Activated CD8-positive, alpha-beta memory T cell treated with anti-CD3 and anti-CD28 coated beads, Interleukin-2, amount 50 U/mL, for 1 hour (primary cell): ENCODE measurements around the gene ODAD4.
A peak's percentile ranks its signal among the peaks of the same experiment; 100 is the strongest.

ENCODE experiments used
- DNase-seq: peaks from one replicate; pipeline ENCODE4 v3.0.0-alpha.2; 2020; ENCODE audit errors: extremely low read depth

Gene ODAD4

GRCh38 chr17:41942626-41943373 lies 12.4 kb downstream of the ODAD4 start:
- no peak for DNase-seq

DNA sequence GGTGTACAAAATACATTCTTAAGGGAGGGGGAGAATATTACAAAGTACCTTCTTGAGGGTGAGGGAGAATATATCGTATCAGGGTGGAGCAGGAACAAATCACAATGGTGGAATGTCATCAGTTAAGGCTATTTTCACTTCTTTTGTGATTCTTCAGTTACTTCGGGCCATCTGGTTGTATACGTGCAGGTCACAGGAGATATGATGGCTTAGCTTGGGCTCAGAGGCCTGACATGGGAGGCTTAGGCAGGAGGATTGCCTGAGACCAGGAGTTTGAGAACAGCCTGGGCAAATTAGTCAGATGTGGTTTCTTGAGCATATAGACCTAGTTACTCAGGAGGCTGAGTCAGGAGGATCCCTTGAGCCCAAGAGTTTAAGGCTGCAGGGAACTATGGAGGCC lies 13.1 kb downstream of the ODAD4 start:
- DNase-seq, result no peak

DNA sequence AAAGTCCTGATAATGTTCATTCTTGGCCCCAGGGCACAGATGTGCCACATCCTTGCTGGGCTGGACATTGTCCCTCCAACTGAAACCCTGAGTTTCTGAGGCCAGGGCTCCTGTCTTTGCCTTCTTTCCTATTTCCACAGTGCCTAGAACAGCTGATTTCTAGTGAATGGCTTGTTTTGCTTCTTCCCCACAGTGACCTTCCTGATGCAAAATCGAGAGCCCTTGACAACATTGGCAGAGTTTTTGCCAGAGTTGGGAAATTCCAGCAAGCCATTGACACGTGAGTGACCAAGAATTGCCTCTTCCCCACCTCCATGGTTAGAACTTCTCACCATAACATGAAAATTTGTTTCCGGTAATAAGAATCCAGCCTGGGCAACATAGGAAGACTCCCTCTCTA lies 14.5 kb downstream of the ODAD4 start:
- no peak for DNase-seq

DNA sequence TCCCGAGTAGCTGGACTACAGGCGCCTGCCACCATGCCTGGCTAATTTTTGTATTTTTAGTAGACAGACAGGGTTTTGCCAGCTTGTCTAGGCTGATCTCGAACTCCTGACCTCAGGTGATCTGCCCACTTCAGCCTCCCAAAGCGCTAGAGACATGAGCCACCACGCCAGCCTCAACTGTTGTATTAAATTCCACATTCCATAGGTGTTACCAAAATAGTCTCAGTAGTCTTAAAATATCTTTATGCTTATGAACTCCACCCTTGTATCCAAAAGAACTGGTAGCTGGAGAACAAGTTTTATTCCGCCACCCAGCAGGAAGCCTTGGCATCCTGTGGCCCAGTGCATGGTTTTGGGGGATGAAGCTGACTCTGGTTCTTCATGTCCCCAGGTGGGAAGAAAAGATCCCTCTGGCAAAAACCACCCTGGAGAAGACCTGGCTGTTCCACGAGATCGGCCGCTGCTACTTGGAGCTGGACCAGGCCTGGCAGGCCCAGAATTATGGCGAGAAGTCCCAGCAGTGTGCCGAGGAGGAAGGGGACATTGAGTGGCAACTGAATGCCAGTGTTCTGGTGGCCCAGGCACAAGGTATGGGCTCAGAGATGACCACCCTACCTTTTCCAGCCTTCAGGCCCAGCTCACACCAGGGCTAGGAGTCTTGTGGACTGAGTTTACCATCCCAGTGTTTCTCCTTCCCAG lies 18.5 kb downstream of the ODAD4 start:
- no peak for DNase-seq

- DNase-seq, result no peak
Observed at GRCh38 chr17:41956522-41956921, 26.1 kb downstream of the ODAD4 start.

- no peak for DNase-seq
Observed at GRCh38 chr17:41957031-41957868, 26.8 kb downstream of the ODAD4 start.

DNA sequence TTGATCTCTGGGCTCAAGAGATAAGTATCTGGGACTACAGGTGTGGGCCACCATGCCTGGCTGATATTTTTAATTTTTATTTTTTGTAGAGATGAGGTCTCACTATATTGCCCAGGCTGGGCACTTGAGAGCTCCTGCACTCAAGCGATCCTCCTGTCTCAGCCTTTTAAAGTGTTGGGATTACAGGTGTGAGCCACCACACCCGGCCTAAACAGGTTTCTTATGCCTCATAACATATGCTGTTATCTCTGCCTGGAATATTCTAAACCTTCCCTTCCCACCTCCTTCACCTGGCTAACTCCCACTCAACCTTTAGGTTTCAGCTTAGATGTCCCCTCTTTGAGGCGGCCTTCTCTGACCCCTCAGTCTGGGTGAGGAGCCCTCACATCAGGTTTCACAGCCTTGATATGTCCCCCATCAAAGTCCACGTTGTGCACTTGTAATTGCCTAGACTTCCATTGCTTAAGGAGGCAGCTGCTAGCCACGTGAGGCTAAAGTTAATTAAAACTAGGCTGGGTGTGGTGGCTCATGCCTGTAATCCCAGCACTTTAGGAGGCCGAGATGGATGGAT lies 27.5 kb downstream of the ODAD4 start:
- DNase-seq, result no peak

- DNase-seq, result no peak
Observed at GRCh38 chr17:41959030-41959335, 28.6 kb downstream of the ODAD4 start.

GRCh38 chr17:41959336-41960095 lies 29.1 kb downstream of the ODAD4 start:
- DNase-seq, result no peak

- no peak for DNase-seq
Observed at GRCh38 chr17:41962111-41962510, 31.7 kb downstream of the ODAD4 start.

DNA sequence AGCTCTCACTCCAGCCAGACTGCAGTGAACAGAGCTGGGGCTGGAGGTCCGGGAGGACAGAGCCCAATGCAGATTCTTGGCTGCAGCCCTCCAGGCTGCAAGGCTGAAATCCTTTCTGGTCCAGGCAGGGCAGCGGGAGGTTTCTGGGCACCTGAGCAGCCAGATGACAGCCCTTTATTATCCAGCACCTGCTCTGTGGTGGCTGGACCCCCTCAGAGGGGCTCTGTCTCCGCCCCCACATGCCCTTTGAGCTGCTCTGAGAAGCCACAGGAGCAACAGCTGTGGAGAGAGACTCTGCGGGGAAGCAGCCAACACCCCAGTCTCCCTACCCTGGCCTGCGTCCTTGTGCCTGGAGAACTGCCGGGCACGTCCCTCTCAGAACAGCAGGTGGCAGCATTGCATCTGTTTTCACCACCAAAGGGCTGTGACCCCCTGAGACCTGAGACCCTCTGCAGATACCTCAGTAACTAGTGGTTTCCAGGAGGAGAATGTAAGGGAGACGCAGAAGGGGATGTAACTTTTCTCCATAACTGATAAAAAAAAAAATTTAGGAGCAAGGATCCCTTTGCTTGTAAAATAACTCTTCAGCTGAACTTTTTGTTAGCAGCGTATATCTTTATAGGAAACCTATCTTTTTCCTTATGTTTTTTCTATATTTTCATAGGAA lies 32.5 kb downstream of the ODAD4 start:
- DNase-seq, result peak; percentile 29

DNA sequence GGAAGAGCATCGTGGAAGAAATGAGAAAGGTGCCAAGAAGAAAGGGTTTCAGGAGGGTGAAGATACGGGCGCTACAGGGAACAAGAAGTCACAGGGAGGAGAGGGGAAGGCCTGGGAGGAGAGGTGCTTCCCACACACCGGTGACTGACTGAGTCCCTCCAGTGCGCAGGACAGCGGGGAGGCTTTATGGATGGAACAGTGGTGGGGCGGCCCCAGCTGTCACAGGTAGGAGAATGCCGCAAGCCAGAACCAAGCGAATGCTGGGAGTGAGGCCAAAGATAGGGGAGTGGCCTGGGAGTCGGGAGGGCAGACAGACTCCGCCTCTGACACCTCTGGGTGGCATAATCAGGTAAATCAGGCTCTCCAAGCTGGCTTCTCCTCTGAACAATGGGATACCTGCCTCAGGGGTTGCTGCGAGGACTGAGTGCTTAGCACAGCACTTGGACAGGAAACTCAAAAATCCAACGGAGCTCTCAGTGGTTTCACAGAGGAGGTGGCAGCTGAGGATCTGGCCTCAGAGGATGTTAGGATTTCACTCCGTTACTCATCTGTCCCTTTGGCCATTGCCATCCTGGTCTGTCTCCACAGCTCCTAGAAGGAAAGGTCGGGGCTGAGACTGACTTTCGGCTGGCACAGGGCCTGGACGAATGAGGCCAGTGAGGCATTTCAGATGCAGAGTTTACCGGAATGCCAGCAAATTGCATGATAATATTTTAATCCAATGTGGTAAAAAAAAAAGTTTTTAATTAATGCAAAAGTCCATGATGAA lies 35.5 kb downstream of the ODAD4 start:
- DNase-seq, result peak; percentile 23

- DNase-seq, result peak; percentile 60
Observed at GRCh38 chr17:41966463-41967140, 36.2 kb downstream of the ODAD4 start, which contains the start of gene CNP. Gene CNP, plus strand, starts transcription at chr17:41966795. Its CDS starts 90 bp downstream, at chr17:41966885.

DNA sequence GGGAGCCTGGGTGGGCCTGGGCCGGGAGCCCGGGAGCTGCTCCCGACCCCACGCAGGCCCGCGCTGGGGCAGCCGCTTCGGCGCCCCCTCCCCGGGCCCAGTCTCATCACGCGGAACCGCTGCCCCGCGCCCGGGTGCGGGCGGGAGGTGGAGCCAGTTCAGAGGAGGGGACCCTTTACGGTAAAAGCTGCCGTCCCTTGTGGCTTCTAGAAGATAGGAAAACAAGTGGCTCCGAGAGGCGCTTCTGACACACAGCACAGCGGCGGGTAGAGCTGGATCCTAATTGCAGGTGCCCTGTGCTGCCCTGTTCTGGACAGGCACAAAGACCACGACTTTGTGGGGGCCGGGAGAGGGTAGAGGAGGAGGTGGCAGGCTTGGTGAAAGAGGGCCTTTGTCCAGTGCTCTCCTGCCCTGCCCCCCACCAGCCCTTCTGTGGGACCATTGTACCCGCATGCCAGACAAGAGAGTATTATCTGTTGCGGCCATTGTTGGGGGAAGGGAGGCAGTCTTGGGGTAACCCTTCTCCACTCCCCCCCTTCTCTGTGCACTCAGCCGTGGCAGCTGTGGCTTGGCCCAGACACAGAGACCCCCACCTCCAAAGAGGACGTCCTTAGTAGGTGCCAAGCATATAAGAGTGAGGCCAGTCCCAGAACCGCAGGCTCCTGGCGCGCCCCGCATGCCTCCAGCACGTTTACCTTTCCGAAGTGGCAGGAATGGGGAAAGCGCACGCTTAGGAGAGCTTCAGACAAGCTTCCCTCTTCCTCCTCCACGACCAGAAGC lies 36.9 kb downstream of the ODAD4 start:
- no peak for DNase-seq

- no peak for DNase-seq
Observed at GRCh38 chr17:41967921-41968578, 37.6 kb downstream of the ODAD4 start.

DNA sequence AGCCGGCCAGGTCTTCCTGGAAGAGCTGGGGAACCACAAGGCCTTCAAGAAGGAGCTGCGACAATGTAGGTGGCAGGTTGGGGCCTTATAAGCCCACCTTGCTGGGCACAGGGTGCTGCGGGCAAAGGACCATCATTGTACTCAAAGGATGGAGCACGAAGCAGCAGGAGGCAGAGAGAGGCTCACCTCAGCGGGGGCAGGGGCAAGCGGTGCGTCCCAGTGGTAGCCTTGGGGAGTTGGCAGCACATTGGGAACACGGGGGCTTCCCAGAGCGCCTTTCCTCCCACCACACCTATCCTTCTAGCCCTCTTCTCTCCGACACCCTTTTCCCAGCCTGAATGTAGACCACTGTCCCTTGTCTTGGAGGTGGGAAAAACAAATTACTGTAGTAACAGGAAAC lies 38.3 kb downstream of the ODAD4 start:
- no peak for DNase-seq

- no peak for DNase-seq
Observed at GRCh38 chr17:41970901-41971331, 40.5 kb downstream of the ODAD4 start.
